Heart left ventricle (tissue), 16 donors: ENCODE measurements around the gene NFATC2. TPM values are rescaled to one million over a fixed set of nuclear protein-coding genes. Genes with fewer than 3 reads are reported as not detected.

ENCODE experiments used
- ATAC-seq, 4 donors: fragments of 200-7000 bp; cut with Tn5 transposase; one replicate each; pipeline ENCODE4 v1.9.1; 2020 to 2022; ENCODE audit warnings: moderate library complexity in 4 of 4, mild to moderate bottlenecking in 3 of 4, moderate number of reproducible peaks in 1 of 4
- DNase-seq, 5 donors: peaks; one replicate each; pipeline ENCODE4 v3.0.0-alpha.2; 2020
- H3K27ac ChIP-seq, 12 donors: fragments of 200-600 bp; sonication (generic) in 4 of 12; one replicate each; pipeline versions ENCODE4 v1.5.0 to v1.8.0; 2016 to 2022; ENCODE audit warnings: mild to moderate bottlenecking in 2 of 12
- H3K27me3 ChIP-seq, 9 donors: fragments of 200-600 bp; sonication (generic) in 2 of 9; one replicate each; pipeline versions ENCODE4 v1.5.1 to v1.8.0; 2016 to 2022; ENCODE audit warnings: mild to moderate bottlenecking in 3 of 9
- H3K36me3 ChIP-seq, 9 donors: fragments of 200-600 bp; sonication (generic) in 2 of 9; one replicate each; pipeline versions ENCODE4 v1.5.0 to v1.8.0; 2018 to 2022; ENCODE audit warnings: mild to moderate bottlenecking in 2 of 9
- H3K4me1 ChIP-seq, 12 donors: fragments of 200-600 bp; sonication (generic) in 4 of 12; one replicate each; pipeline versions ENCODE4 v1.5.0 to v1.8.0; 2016 to 2022; ENCODE audit warnings: mild to moderate bottlenecking in 3 of 12
- H3K4me3 ChIP-seq, 12 donors: fragments of 200-600 bp; sonication (generic) in 4 of 12; one replicate each; pipeline versions ENCODE4 v1.5.0 to v1.8.0; 2017 to 2022; ENCODE audit warnings: mild to moderate bottlenecking in 9 of 12, moderate library complexity in 4 of 12
- H3K9me3 ChIP-seq, 12 donors: fragments of 200-600 bp; sonication (generic) in 4 of 12; one replicate each; pipeline versions ENCODE4 v1.5.0 to v1.8.0; 2016 to 2022; ENCODE audit warnings: mild to moderate bottlenecking in 1 of 12
- POLR2A ChIP-seq, 2 donors: fragments of 450-650 bp; IDR thresholded peaks; one replicate each; pipeline ENCODE4 v1.6.1; 2017; ENCODE audit warnings: antibody characterized with exemption in 2 of 2, mild to moderate bottlenecking in 2 of 2, moderate library complexity in 2 of 2
- WGBS, 4 donors: extraction: QIAGEN DNeasy Blood & Tissue Kit in 2 of 4; methylation state at CpG; one replicate each; pipeline versions ENCODE4 v1.1.5 to v1.1.7; 2013 to 2018; 5-methylcytosine and 5-hydroxymethylcytosine counted together
- intact Hi-C, 10 donors: fragments of 100-400 bp; cut with DNase I; formaldehyde crosslinking; loops; one replicate each; pipeline versions ENCODE4 v1.11.1 to v1.14.2; 2022
- polyA plus RNA-seq, 2 donors: library from polyadenylated mRNA; stranded (reverse); fragments of 200-250 nt; gene quantifications; one replicate each; pipeline ENCODE4 v1.2.3, GENCODE V29; 2013
- total RNA-seq, 9 donors: library from RNA; depleted of rRNA in 2 of 9; stranded (reverse); fragments of >200 nt in 2 of 9; fragmentation: NEBNext Ultra II Directional in 3 of 9; extraction: Animal tissue kit (Norgen Biotek cat#: 25700) in 3 of 9; gene quantifications; one replicate each; pipeline versions ENCODE4 v1.1.0 to v1.2.4, GENCODE V29; 2016 to 2023
- TF ChIP-seq, protein P1 (sequence below), 12 donors: fragments of 200-600 bp; sonication (generic) in 4 of 12; IDR thresholded peaks; one replicate each; pipeline versions ENCODE4 v1.5.0 to v1.8.0; 2018 to 2022; ENCODE audit warnings: antibody characterized with exemption in 12 of 12, mild to moderate bottlenecking in 5 of 12
- donor health status: ischemic (EF 13 %, LVEDD 7.1; RV severe dilation, severe dysfunction).
- donor health status: healthy with polysubstance abuse.
- donor health status: DM: no; HTN: yes; CAD: no.
- donor health status: DM: no; HTN: no; CAD: no.
- donor health status: ischemic (EF 25% LVEDD 6.9; RV normal size, moderate dysfunction).
- donor health status: ischemic (EF 25% LVEDD 5.7; RV mildly dilated, moderate dysfunction).
- donor health status: healthy.
- donor health status: DM: yes; HTN: yes; CAD: no.
- donor health status: ischemic (EF 35%, LVEDD 5.7; RV mildly dilated, moderate dysfunction).
- donor health status: nonischemic (EF 11% LVEDD 7.7; RV severe dilation, severe dysfunction).
- donor health status: DM: yes; HTN: yes; CAD: no.
- donor health status: PGD.
- donor health status: ischemic (EF 29% LVEDD 5.4; RV normal size, mild dysfunction).
- donor health status: nonischemic (EF 23%, LVEDD 6.1; RV moderate dilation, normal function).

NFATC2 gene
- total and polyA plus RNA-seq, 11 donors: 0.76 to 7.6 (median 3.2) TPM

DNA sequence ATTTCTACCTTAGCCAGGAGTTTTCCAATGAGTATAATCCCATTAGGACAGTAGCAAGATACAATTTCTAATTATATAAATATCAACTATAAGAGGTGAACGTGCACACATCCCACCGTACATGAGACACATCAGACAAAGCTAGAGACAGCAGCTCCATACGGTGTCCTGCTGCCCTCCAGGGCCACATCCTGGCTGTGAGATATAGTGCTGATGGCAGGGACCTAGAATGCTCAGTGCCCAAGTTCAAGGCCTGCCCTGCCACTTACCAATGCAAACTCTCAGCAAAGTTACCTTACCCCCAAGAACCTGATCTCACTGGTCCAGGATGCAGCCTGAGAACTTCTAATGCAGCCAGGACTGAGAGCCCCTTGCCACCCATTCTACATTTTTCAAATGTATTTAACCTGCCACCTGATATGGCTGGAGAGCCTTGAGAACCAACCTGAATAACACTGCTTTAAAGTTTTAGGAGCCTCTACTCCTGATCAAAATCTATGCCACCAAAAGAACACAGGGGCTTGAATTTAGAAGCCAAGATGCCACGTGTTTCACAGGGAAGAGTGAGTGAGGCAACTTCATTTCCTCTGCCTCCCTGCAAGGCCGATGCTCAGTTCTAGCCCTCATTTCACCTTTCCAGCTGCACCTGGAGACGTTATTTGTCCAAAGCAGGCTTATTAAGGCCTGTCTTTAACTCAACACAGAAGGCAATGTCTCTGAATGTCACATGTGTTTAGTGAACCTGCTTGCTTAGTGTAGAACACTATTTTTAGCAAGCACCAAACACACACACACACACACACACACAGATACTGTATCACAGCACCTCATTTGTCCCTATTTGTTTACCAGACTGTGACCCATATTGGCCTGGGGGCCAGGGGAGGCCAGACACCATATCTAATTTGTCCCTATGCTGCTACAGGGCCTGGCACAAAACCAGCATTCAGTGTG lies 6.1 kb downstream of the NFATC2 start:
- H3K36me3 ChIP-seq: peaks cover 0 to 3% (median 0%) of the 10 kb centered on the region in 9 donors
- TF ChIP-seq, protein P1, sequence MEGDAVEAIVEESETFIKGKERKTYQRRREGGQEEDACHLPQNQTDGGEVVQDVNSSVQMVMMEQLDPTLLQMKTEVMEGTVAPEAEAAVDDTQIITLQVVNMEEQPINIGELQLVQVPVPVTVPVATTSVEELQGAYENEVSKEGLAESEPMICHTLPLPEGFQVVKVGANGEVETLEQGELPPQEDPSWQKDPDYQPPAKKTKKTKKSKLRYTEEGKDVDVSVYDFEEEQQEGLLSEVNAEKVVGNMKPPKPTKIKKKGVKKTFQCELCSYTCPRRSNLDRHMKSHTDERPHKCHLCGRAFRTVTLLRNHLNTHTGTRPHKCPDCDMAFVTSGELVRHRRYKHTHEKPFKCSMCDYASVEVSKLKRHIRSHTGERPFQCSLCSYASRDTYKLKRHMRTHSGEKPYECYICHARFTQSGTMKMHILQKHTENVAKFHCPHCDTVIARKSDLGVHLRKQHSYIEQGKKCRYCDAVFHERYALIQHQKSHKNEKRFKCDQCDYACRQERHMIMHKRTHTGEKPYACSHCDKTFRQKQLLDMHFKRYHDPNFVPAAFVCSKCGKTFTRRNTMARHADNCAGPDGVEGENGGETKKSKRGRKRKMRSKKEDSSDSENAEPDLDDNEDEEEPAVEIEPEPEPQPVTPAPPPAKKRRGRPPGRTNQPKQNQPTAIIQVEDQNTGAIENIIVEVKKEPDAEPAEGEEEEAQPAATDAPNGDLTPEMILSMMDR (IDR thresholded peaks at IDR 0.05): no peak
- no peak for TF ChIP-seq POLR2A (IDR thresholded peaks at IDR 0.05)
- H3K9me3 ChIP-seq: peaks cover 0 to 12% (median 0%) of the 10 kb centered on the region in 12 donors
- peaks cover 0 to 72% (median 49%) of the 10 kb centered on the region in 12 donors for H3K4me1 ChIP-seq
- H3K27me3 ChIP-seq: no peaks in the 10 kb centered on the region
- no peak overlapping the region for H3K4me3 ChIP-seq
- 54 to 66% (median 65%) methylated on average over 6 of the region's 6 CpGs for WGBS, 4 donors
- peak overlapping the region in 5 of 12 donors; percentile 8 to 75 (median 24) for H3K27ac ChIP-seq
- ATAC-seq (no peak), DNase-seq (no peak)
- intact Hi-C loops: loop anchor here in 2 of 10 donors (5.0 to 10.0 kb wide), 2 partner anchors 34 to 82 kb away; no protein-coding TSS in a partner anchor

DNA sequence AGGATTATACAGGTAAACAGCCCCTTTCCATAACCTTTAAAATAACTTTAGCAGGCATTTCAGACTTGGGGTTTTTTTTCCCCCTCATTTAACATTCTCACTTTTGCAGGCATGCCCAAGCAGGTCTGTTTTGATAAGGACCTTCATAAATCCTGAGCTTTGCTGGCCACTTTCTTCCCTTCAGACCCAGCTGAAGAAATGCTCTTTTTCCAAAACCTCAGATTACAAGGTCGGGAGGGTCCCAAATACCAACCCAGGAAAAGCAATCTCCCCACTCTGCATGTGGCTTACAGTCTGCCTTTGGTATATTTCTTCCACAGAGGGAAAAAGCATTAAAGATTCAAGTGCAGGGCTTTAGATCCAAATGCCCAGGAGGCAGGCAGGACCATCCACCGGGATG lies 6.8 kb downstream of the NFATC2 start:
- Histone ChIP-seq H3K36me3 (peaks cover 0 to 3% (median 0%) of the 10 kb centered on the region in 9 donors), H3K9me3 (peaks cover 0 to 12% (median 0%) of the 10 kb centered on the region in 12 donors), H3K4me1 (peaks cover 0 to 72% (median 42%) of the 10 kb centered on the region in 12 donors), H3K4me3 (no peak overlapping the region), H3K27me3 (no peaks in the 10 kb centered on the region), H3K27ac (peak overlapping the region in 4 of 12 donors; percentile 8 to 75 (median 40))
- DNase-seq: no peak
- intact Hi-C loops: loop anchor here in 2 of 10 donors (5.0 to 10.0 kb wide), 2 partner anchors 33 to 81 kb away; no protein-coding TSS in a partner anchor
- TF ChIP-seq, protein P1 (IDR thresholded peaks at IDR 0.05): no peak
- TF ChIP-seq POLR2A (IDR thresholded peaks at IDR 0.05): no peak
- WGBS, 4 donors: 84 to 90% (median 87%) methylated on average over 2 of the region's 2 CpGs
- ATAC-seq: no peak

DNA sequence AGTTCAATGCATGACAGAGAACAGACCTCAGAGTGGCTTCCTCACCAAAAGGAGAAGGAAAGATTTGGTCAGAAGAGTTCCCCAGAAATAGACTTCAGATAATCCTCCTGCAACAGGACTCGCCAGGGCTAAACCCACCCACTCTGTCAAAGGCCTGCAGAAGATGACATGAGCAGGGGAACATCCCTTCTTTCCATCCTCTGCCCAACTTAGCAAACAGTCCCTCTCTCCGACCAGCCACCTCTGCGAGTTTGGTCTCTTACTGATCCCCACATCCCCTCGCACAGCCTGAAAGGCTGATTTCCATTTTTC lies 7.5 kb downstream of the NFATC2 start:
- TF ChIP-seq, protein P1 (IDR thresholded peaks at IDR 0.05): no peak
- TF ChIP-seq POLR2A (IDR thresholded peaks at IDR 0.05): no peak
- H3K27me3 ChIP-seq: no peaks in the 10 kb centered on the region
- no peak overlapping the region for H3K4me3 ChIP-seq
- 78 to 89% (median 85%) methylated on average over 4 of the region's 4 CpGs for WGBS, 4 donors
- no peak for DNase-seq
- H3K4me1 ChIP-seq: peaks cover 0 to 72% (median 36%) of the 10 kb centered on the region in 12 donors
- peak overlapping the region in 6 of 12 donors; percentile 7 to 87 (median 20) for H3K27ac ChIP-seq
- H3K9me3 ChIP-seq: peaks cover 0 to 12% (median 0%) of the 10 kb centered on the region in 12 donors
- ATAC-seq: peak in 2 of 4 donors; percentile 8 to 14
- intact Hi-C loops: loop anchor here in 2 of 10 donors (5.0 to 10.0 kb wide), 2 partner anchors 33 to 80 kb away; no protein-coding TSS in a partner anchor
- peaks cover 0 to 3% (median 0%) of the 10 kb centered on the region in 9 donors for H3K36me3 ChIP-seq
